HG03103 (cell line): ENCODE data around the gene ASIC1.

Experiments
- ATAC-seq: cut with Tn5 transposase; IDR thresholded peaks from one replicate; pipeline ENCODE4 v1.9.1; 2021; ENCODE audit warnings: low read depth; ENCODE audit not compliant: unreplicated experiment

ASIC1 gene

DNA sequence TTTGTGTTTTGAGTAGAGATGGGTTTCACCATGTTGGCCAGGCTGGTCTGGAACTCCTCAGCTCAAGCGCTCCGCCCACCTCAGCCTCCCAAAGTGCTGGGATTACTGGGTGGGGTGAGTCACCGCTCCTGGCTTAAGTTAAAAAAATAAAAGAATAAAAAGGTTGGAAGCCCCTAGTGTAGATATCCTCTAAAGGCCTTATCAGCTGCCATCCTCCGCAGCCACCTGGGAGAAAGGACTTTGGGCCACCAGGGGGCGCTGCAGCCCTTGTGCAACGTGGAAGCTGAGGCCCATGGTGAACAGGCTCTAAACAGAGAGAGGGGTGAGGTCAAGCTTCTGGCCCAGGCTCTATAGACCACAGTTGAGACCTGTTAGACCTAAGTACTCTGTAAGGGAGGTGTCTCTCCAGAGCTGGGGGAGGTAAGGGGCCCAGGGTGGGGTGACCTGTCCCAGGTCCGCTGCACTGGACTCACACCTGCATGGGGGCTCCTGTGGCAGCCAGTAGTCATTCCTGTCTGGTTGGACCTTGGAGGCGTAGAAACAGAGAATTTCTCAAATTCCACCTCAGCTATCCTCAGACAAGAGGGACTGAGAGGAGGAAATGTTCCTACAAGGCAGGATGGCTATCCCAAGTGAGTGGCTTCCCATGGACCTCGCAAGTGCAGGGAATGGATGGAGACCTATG lies 18.1 kb upstream of the ASIC1 start:
- ATAC-seq = no peak

DNA sequence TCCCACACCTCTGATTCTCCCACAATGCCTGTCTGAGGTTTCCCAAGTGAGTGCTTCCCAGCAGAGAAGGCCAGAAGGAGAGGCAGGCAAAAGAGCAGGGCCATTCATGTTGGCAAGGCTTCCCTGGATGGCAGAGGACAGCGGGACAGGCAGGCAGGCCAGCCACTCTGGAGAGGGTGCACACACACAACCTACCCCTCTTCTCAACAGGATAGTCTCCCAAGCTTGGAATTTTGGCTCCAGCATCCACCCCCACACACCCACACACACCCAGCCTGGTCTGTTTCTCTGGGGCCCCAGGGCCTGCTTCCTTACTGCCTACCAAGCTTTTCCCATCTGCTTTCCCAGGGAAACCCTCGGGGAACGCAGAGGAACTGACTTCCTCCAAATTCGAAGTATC lies 16.7 kb upstream of the ASIC1 start:
- no peak for ATAC-seq

GRCh38 chr12:50041062-50041860 lies 16.1 kb upstream of the ASIC1 start:
- ATAC-seq = no peak

- no peak for ATAC-seq
These were observed 15.4 kb upstream of the ASIC1 start for GRCh38 chr12:50041962-50042361.

DNA sequence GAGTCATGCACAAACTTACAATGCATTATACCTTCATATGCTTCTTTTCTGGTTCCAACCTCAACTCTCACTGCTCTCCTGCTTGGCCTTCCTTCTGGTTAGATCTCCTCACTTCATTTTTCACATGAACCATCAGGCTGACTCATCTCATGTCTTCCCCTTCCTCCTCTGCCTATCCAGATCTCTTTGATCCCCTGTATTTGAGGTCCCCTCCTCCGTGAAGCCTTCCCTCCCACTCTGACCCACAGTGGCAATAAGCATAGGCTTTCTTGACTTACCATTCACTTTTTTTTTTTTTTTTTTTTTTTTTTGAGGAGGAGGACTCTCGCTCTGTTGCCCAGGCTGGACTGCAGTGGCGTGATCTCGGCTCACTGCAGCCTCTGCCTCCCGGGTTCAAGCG lies 14.7 kb upstream of the ASIC1 start:
- ATAC-seq = no peak

DNA sequence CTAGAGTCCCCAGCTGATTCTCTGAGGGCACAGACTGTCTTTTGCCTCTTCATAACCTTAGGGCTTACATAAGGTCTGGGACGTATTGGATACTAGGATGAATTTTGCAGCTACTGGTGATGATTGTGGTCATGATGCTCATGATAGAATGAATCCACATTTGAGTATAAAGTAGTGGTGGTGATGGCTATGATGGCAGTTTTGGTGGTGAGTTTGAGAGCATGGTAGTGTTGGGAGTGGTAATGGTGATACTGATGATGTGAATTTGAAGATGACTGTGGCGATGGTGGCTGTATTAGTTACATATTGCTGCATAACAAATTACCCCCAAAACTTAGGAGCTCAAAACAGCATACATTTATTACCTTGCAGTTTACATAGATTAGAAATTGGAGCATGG lies 14.1 kb upstream of the ASIC1 start:
- no peak for ATAC-seq

DNA sequence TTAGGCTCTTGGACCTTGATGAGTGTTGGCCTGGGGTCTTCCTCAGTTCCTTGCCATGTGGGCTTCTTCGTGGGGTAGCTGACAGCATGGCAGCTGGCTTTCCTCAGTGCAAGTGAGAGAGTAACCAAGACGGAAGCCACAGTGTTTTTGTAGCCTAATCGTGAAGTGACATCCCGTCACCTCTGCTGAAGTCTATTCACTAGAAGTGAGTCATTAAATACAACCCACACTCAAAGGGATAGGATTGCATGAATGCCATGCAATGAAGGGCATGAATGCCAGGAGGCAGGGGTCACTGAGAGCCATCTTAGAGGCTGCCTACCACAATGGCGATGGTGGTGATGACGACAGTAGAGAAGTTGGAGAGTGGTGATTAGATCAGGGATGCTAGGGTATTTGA lies 13.5 kb upstream of the ASIC1 start:
- no peak for ATAC-seq

DNA sequence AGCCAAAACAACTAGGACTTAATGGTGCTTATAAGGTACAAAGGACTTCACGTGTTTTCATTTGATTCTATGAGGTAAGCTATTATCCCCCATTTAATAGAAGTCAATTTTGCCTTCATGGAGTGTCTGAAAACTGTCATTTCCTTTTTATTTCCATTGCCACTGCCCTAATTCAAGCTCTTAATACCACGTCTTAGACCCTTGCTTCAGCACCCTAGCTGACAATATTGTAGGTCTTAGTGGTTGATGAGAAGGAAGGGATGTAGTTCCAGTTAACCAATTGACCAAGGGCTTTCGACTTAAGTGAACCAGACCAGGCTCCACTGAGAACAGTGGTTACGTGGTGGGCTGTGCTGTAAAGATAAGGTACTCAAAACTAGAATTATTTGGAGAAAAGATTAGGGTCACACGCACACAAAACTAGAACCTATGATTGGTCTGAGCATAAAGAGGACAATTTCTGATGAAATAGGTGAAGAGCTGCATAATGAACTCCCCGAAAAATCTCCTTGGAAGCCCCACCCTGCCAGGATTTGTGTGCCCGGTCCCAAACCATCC lies 9.6 kb upstream of the ASIC1 start:
- no peak for ATAC-seq

- ATAC-seq = no peak
These were observed 7.9 kb upstream of the ASIC1 start for GRCh38 chr12:50049254-50050118.

GRCh38 chr12:50050119-50050385 lies 7.3 kb upstream of the ASIC1 start:
- ATAC-seq = no peak

GRCh38 chr12:50050410-50051098 lies 6.8 kb upstream of the ASIC1 start:
- no peak for ATAC-seq

GRCh38 chr12:50051101-50051806 lies 6.1 kb upstream of the ASIC1 start:
- no peak for ATAC-seq

DNA sequence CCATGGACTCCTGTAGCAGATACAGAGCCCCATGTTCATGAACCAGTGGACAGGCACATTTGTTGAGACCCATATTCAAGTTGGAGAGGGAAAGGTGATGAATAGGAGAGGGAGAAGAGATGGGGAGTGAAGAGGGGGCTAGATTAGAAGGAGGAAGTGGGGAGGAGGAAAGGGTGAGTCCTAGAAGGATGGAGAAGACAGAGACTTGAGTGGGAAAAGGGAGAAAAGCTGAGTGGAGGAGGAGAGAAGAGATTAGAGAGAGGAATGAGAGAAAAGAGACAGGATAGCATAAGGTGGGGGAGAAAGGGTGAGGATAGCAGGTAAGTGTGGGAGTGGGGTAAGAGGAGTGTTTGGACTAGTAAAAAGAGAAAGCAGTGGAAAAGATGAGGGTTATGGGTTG lies 4.9 kb upstream of the ASIC1 start:
- ATAC-seq = no peak

DNA sequence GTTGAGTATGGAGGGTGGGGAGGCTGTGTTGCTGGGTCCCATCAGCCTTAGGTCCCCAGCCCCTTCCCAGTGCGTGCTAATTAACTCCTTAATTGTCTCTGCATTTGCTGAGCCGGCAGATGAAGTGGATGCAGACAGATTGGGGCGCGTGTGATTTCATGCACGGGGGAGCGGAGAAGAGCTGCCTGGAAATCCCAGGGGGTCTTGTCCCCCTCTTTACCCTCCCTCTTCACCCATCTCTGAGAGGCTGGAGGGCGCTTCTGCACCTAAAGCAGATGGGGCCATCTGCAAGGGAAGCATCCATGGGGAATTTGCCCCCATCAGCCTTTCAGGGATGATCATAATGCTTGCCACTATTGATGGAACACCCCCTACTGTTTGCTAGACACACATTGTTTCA lies 4.4 kb upstream of the ASIC1 start:
- no peak for ATAC-seq

- no peak for ATAC-seq
These were observed 3.8 kb upstream of the ASIC1 start for GRCh38 chr12:50053583-50053982.

GRCh38 chr12:50055831-50056638 lies 1.4 kb upstream of the ASIC1 start:
- no peak for ATAC-seq

DNA sequence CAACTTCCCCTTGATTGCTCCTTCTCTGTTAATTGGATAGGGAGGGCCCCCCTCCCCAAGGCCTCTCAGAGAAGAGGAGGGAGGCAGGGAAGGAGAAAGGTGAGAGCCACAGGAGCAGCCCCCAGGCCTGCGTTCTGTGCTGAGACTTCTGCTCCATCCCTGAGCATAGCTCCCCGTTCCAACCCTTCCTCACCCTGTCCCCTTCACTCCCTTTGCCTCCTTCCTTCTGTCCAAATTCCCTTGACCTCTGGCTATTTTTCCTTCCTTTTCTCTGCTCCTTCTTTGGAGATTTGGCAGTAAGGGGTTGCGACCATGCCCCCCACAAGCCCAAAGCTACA lies 788 bp upstream of the ASIC1 start:
- no peak for ATAC-seq

- no peak for ATAC-seq
These were observed 687 bp downstream of the ASIC1 start for GRCh38 chr12:50057896-50058670.
